ENCODE measurements around the gene SH3D19. TPM values are rescaled to one million over a fixed set of nuclear protein-coding genes. Genes with fewer than 3 reads are reported as not detected.

SH3D19 gene
- total RNA-seq, 6 donors from 2014 or later: 91.2 to 225 (median 103) TPM

DNA sequence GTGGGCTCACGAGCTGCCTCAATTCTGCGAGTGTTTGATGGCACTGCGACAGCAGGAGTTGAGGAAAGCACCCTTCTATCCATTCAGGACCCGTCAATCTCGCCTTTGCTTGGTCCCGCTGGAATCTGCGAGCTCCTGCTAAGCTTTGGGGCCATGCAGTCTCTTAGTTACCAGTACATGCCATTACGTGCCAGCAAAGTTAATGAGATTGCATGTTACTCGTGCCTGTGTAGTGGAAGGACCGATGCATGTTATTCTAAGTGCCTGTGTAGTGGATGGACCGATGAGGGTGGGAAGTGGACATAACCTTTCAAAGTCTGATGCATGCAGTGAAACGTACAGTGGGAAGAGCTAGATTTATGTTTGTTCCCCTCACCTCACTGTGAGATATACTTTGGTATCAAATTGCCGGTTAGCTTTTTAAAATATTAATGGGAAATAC lies 225.4 kb downstream of the SH3D19 start:
- ATAC-seq (ENCODE audit: low FRiP score in 2 of 2): peak; percentile 6 to 35
- TF ChIP-seq POLR2A (IDR thresholded peaks at IDR 0.05): no peak
- TF ChIP-seq, protein P1, sequence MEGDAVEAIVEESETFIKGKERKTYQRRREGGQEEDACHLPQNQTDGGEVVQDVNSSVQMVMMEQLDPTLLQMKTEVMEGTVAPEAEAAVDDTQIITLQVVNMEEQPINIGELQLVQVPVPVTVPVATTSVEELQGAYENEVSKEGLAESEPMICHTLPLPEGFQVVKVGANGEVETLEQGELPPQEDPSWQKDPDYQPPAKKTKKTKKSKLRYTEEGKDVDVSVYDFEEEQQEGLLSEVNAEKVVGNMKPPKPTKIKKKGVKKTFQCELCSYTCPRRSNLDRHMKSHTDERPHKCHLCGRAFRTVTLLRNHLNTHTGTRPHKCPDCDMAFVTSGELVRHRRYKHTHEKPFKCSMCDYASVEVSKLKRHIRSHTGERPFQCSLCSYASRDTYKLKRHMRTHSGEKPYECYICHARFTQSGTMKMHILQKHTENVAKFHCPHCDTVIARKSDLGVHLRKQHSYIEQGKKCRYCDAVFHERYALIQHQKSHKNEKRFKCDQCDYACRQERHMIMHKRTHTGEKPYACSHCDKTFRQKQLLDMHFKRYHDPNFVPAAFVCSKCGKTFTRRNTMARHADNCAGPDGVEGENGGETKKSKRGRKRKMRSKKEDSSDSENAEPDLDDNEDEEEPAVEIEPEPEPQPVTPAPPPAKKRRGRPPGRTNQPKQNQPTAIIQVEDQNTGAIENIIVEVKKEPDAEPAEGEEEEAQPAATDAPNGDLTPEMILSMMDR (IDR thresholded peaks at IDR 0.05): no peak
- no peak for TF ChIP-seq EP300 (IDR thresholded peaks at IDR 0.05)
- TF ChIP-seq POLR2AphosphoS5 (IDR thresholded peaks at IDR 0.05): no peak
- Histone ChIP-seq H3K4me1 (peaks cover 19 to 32% (median 24%) of the 10 kb centered on the region in 4 donors), H3K27ac (peak overlapping the region; percentile 86 to 96 (median 94)), H3K9me3 (no peaks in the 10 kb centered on the region), H3K4me3 (peak overlapping the region; percentile 74 to 90 (median 85)), H3K36me3 (peaks cover 6 to 39% (median 32%) of the 10 kb centered on the region in 4 donors), H3K27me3 (no peaks in the 10 kb centered on the region)
- 1% methylated on average over 8 to 13 of the region's 13 CpGs for WGBS, 2 donors
- DNase-seq: no peak

DNA sequence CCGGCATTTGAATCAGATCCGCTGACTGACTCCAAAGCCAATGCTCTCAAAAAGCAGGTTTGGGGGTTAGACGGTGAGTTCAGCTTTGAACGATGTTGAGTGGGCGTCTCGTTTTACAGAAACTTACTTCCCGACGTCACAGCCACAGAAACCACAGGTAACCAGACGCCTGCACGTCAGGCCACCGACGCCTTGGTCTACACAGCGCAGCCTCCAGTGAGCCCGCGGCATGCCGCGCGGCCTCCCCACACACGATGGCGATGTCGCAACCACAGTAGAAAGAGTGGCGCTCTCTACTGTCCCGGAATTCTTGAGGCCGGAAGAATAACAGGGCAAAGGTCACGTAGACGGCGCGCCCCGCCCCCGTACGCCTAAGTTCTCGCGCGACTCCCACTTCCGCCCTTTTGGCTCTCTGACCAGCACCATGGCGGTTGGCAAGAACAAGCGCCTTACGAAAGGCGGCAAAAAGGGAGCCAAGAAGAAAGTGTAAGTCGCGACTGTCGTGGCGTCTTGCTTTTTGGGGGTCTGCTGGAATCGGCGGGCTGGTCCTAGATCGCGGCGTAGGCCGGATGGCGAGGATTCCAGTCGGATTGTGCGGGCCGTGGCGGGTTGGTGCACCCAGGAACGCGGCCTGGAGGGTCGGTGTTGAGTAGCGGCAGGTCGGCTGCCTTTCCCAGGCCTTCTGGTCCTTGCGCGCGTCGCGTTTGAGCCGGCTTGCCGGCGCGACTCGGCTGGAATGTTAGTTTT lies 226.0 kb downstream of the SH3D19 start, which contains the start of gene RPS3A:
Gene RPS3A (plus strand): TSS at position 400 of the 747 bp plus-strand sequence. CDS start 25 bp downstream, at position 425.
- Histone ChIP-seq H3K27me3 (no peaks in the 10 kb centered on the region), H3K4me3 (peak within 1 kb of the TSS; percentile 74 to 90 (median 85)), H3K36me3 (peaks cover 6 to 33% (median 27%) of the 10 kb centered on the region in 4 donors), H3K9me3 (no peaks in the 10 kb centered on the region), H3K27ac (peak within 1 kb of the TSS; percentile 86 to 96 (median 94)), H3K4me1 (peaks cover 19 to 32% (median 24%) of the 10 kb centered on the region in 4 donors)
- WGBS, 2 donors: 1 to 47% methylated on average over 2 to 45 of the region's 69 CpGs
- peak; percentile 98 to 99 for DNase-seq
- peak; percentile 97 to 99 for ATAC-seq (ENCODE audit: low FRiP score in 2 of 2)
- TF ChIP-seq POLR2AphosphoS5 (IDR thresholded peaks at IDR 0.05) (peak; percentile 94 to 97), EP300 (IDR thresholded peaks at IDR 0.05) (peak in 1 of 4 donors; percentile 68), POLR2A (IDR thresholded peaks at IDR 0.05) (peak in 3 of 4 donors; percentile 77 to 89 (median 86))
- TF ChIP-seq, protein P1 (IDR thresholded peaks at IDR 0.05): peak; percentile 52 to 97 (median 72)

DNA sequence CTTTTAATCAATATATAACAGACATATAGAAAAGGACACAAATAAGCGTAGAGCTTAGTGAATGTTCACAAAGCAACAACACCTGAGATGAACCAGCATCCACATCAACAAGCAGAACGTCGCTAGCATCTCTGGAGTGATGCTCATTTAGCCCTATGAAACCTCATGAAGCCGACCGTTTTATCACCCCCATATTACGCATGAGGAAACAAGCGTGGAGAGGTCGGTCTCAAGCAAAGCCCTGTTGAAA lies 226.5 kb downstream of the SH3D19 start:
- peak overlapping the region; percentile 22 to 96 (median 94) for H3K27ac ChIP-seq
- WGBS, 2 donors: 19 to 23% methylated on average over 8 of the region's 8 CpGs

DNA sequence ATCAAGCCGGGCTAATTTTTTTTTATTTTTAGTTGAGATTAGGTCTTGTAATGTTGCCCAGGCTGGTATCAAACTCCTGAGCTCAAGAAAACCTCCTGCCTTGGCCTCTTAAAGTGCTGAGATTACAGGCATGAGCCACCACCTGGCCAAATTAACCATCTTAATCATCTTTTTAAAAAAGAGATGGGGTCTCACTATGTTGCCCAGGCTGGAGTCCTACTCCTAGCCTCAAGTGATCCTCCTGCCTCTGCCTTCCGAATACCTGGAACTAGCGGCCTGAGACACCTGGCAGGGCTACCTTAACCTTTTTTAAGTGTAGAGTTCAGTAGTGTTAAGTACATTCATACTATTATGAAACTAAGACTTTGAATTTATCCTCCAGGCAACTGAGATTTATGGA lies 227.6 kb downstream of the SH3D19 start:
- no peaks in the 10 kb centered on the region for H3K9me3 ChIP-seq
- H3K27me3 ChIP-seq: no peaks in the 10 kb centered on the region
- peaks cover 0 to 17% (median 15%) of the 10 kb centered on the region in 4 donors for H3K36me3 ChIP-seq
- H3K4me3 ChIP-seq: no peak overlapping the region
- WGBS, 2 donors: 80 to 84% methylated on average over 3 of the region's 3 CpGs
- H3K27ac ChIP-seq: peak overlapping the region in 1 of 4 donors; percentile 94
- no peak for ATAC-seq (ENCODE audit: low FRiP score in 2 of 2)
- no peak for DNase-seq
- TF ChIP-seq POLR2A (IDR thresholded peaks at IDR 0.05) (no peak), POLR2AphosphoS5 (IDR thresholded peaks at IDR 0.05) (no peak), EP300 (IDR thresholded peaks at IDR 0.05) (no peak)
- TF ChIP-seq, protein P1 (IDR thresholded peaks at IDR 0.05): no peak
- peaks cover 16 to 32% (median 24%) of the 10 kb centered on the region in 4 donors for H3K4me1 ChIP-seq

More for the DNA sequence above, 226.5 kb downstream of the SH3D19 start:
- DNase-seq (no peak), ATAC-seq (ENCODE audit: low FRiP score in 2 of 2) (peak in 1 of 2 donors; percentile 19)
- TF ChIP-seq EP300 (IDR thresholded peaks at IDR 0.05): no peak
- no peak for TF ChIP-seq POLR2AphosphoS5 (IDR thresholded peaks at IDR 0.05)
- no peak for TF ChIP-seq POLR2A (IDR thresholded peaks at IDR 0.05)
- TF ChIP-seq, protein P1 (IDR thresholded peaks at IDR 0.05): no peak
- H3K4me3 ChIP-seq: peak overlapping the region; percentile 10 to 88 (median 78)
- no peaks in the 10 kb centered on the region for H3K9me3 ChIP-seq
- peaks cover 6 to 28% (median 25%) of the 10 kb centered on the region in 4 donors for H3K36me3 ChIP-seq
- no peaks in the 10 kb centered on the region for H3K27me3 ChIP-seq
- H3K4me1 ChIP-seq: peaks cover 19 to 32% (median 24%) of the 10 kb centered on the region in 4 donors
